Lower leg skin (tissue), 3 donors: ENCODE data around the gene FOXO4.

Source experiments
- POLR2A ChIP-seq, 2 donors: fragments of 450-650 bp; IDR thresholded peaks; one replicate each; pipeline ENCODE4 v1.6.1; 2016 to 2017; ENCODE audit warnings: antibody characterized with exemption in 2 of 2, mild to moderate bottlenecking in 1 of 2, moderate library complexity in 1 of 2
- TF ChIP-seq, protein P1 (sequence below), 3 donors: fragments of 450-650 bp; IDR thresholded peaks; one replicate each; pipeline ENCODE4 v1.5.1; 2016; ENCODE audit warnings: antibody characterized with exemption in 3 of 3, mild to moderate bottlenecking in 3 of 3, moderate library complexity in 2 of 3

DNA sequence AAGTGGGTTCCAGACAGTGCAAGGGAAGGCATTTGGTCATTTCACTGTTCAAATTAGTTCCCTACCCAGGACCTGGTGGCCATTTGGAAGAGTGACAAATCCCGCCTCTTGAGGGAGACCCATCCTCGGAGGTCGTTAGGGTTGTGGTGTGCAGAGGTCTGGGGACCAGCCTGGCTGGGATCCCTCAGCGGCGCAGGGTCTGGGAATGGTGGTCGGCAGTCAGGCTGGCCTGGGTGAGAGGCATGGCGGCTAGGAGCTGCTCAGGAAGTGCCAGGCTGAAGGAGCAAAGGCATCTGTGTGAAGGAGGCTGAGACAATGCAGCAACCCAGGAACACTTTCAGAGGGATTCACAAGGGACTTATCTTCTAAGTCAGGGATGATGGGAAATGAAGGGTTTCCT lies 55.7 kb downstream of the FOXO4 start:
- TF ChIP-seq, protein P1, sequence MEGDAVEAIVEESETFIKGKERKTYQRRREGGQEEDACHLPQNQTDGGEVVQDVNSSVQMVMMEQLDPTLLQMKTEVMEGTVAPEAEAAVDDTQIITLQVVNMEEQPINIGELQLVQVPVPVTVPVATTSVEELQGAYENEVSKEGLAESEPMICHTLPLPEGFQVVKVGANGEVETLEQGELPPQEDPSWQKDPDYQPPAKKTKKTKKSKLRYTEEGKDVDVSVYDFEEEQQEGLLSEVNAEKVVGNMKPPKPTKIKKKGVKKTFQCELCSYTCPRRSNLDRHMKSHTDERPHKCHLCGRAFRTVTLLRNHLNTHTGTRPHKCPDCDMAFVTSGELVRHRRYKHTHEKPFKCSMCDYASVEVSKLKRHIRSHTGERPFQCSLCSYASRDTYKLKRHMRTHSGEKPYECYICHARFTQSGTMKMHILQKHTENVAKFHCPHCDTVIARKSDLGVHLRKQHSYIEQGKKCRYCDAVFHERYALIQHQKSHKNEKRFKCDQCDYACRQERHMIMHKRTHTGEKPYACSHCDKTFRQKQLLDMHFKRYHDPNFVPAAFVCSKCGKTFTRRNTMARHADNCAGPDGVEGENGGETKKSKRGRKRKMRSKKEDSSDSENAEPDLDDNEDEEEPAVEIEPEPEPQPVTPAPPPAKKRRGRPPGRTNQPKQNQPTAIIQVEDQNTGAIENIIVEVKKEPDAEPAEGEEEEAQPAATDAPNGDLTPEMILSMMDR (IDR thresholded peaks at IDR 0.05): no peak
- TF ChIP-seq POLR2A (IDR thresholded peaks at IDR 0.05): no peak
